OCI-LY7 (cell line): ENCODE results near the gene NEB.

Source experiments
- CTCF ChIP-seq: fragments of 200-600 bp; sonication (generic); conservative IDR thresholded peaks from 2 replicates; pipeline ENCODE4 v1.5.1; 2014; ENCODE audit warnings: mild to moderate bottlenecking, antibody characterized with exemption, low read length, moderate library complexity, mixed read lengths
- EZH2phosphoT487 ChIP-seq: fragments of 200-600 bp; sonication (generic); IDR thresholded peaks from 2 replicates; pipeline ENCODE4 v1.6.1; 2018; ENCODE audit warnings: low read depth, borderline replicate concordance, mild to moderate bottlenecking, mixed run types, antibody characterized with exemption, low read length, moderate library complexity, mixed read lengths

GRCh38 chr2:151720521-151720920 is 13.8 kb downstream of the NEB start:
- TF ChIP-seq CTCF (no peak), EZH2phosphoT487 (no peak)
